IMR-90 (cell line): Measurements from ENCODE around the gene FAM83C. TPM values are rescaled to one million over a fixed set of nuclear protein-coding genes. Genes with fewer than 3 reads are reported as not detected.

Experiments
- ATAC-seq: fragments of 200-7000 bp; cut with Tn5 transposase; 2 replicates; pipeline ENCODE4 v1.9.1; 2020; ENCODE audit warnings: low read depth, mild to moderate bottlenecking, moderate library complexity
- BruUV-seq: library from RNA; stranded (reverse); fragments of 400-500 nt; replicated peaks from 2 replicates; lab custom pipeline; 2021; lab: Mats Ljungman, UMichigan
- CTCF ChIA-PET: fragments of 300-600 bp; formaldehyde crosslinking; extraction: SDS; loops from one replicate; lab custom pipeline; 2021; ENCODE audit warnings: antibody characterized with exemption; lab: Yijun Ruan, JAX
- POLR2A ChIA-PET: fragments of 300-600 bp; sonication (Branson Sonifier 250); formaldehyde crosslinking; loops from one replicate; lab custom pipeline; 2022; ENCODE audit warnings: antibody characterized with exemption; ENCODE audit not compliant: unreplicated experiment; lab: Charles Lee
- DNase-seq: peaks from one replicate; pipeline ENCODE4 v3.0.0; 2013
- H2AFZ ChIP-seq: replicated peaks from 2 replicates; pipeline ENCODE3; 2013; ENCODE audit warnings: low read length, mild to moderate bottlenecking; ENCODE audit not compliant: poor library complexity
- H2AK5ac ChIP-seq: 2 replicates; pipeline ENCODE4 v1.6.1; 2013; ENCODE audit warnings: low read depth, low read length, inconsistent platforms
- H2AK9ac ChIP-seq: replicated peaks from 2 replicates; pipeline ENCODE3; 2013; ENCODE audit warnings: mild to moderate bottlenecking, low read depth, low read length, moderate library complexity; ENCODE audit not compliant: poor library complexity
- H2BK120ac ChIP-seq: 2 replicates; pipeline ENCODE4 v1.6.1; 2013; ENCODE audit warnings: low read depth, low read length, inconsistent platforms
- H2BK15ac ChIP-seq: 3 replicates; pipeline ENCODE4 v1.6.1; 2013; ENCODE audit warnings: low read depth, low read length, inconsistent platforms
- H2BK20ac ChIP-seq: 2 replicates; pipeline ENCODE4 v1.6.1; 2013; ENCODE audit warnings: low read depth, mild to moderate bottlenecking, inconsistent platforms, low read length, moderate library complexity
- H2BK5ac ChIP-seq: 2 replicates; pipeline ENCODE4 v1.6.1; 2013; ENCODE audit warnings: mild to moderate bottlenecking, low read depth, low read length, inconsistent platforms; ENCODE audit not compliant: poor library complexity, severe bottlenecking
- H3K14ac ChIP-seq: replicated peaks from 2 replicates; pipeline ENCODE4 v1.6.1; 2013; ENCODE audit warnings: low read depth, low read length, inconsistent platforms
- H3K18ac ChIP-seq: 2 replicates; pipeline ENCODE4 v1.6.1; 2013; ENCODE audit warnings: low read depth, low read length, control low read depth
- H3K23ac ChIP-seq: 2 replicates; pipeline ENCODE4 v1.6.1; 2013; ENCODE audit warnings: low read depth, low read length, inconsistent platforms
- H3K27ac ChIP-seq: 2 replicates; pipeline ENCODE4 v1.5.1; 2013; ENCODE audit warnings: mild to moderate bottlenecking, control low read depth, low read length; ENCODE audit not compliant: insufficient read depth
- H3K27me3 ChIP-seq: 2 replicates; pipeline ENCODE4 v1.6.1; 2013; ENCODE audit warnings: low read length; ENCODE audit not compliant: control insufficient read depth, insufficient read depth
- H3K36me3 ChIP-seq: 2 replicates; pipeline ENCODE4 v1.6.1; 2013; ENCODE audit warnings: low read length, mixed read lengths; ENCODE audit not compliant: control insufficient read depth, insufficient read depth
- H3K4ac ChIP-seq: 2 replicates; pipeline ENCODE4 v1.6.1; 2013; ENCODE audit warnings: low read depth, low read length, inconsistent platforms
- H3K4me1 ChIP-seq: 2 replicates; pipeline ENCODE4 v1.6.1; 2013; ENCODE audit warnings: low read length, mixed read lengths; ENCODE audit not compliant: control insufficient read depth, insufficient read depth
- H3K4me2 ChIP-seq: 2 replicates; pipeline ENCODE4 v1.6.1; 2013; ENCODE audit warnings: low read depth, mild to moderate bottlenecking, control low read depth, low read length, moderate library complexity
- H3K4me3 ChIP-seq: 2 replicates; pipeline ENCODE4 v1.5.1; 2013; ENCODE audit warnings: low read depth, mild to moderate bottlenecking, control low read depth, low read length, moderate library complexity; ENCODE audit not compliant: insufficient read depth
- H3K56ac ChIP-seq: 2 replicates; pipeline ENCODE4 v1.6.1; 2013; ENCODE audit warnings: low read length, inconsistent platforms; ENCODE audit not compliant: insufficient read depth; ENCODE audit errors: extremely low read depth
- H3K79me1 ChIP-seq, 2 experiments: 2 replicates each; pipeline ENCODE4 v1.6.1; 2013; ENCODE audit warnings: low read length in 2 of 2, inconsistent platforms in 1 of 2, low read depth in 1 of 2
- H3K9ac ChIP-seq: 2 replicates; pipeline ENCODE4 v1.6.1; 2013; ENCODE audit warnings: low read depth, low read length, control low read depth
- H3K9me1 ChIP-seq: 2 replicates; pipeline ENCODE4 v1.6.1; 2013; ENCODE audit warnings: low read length, inconsistent platforms; ENCODE audit not compliant: insufficient read depth
- H3K9me3 ChIP-seq: 2 replicates; pipeline ENCODE4 v1.6.1; 2013; ENCODE audit warnings: low read length; ENCODE audit not compliant: control insufficient read depth, insufficient read depth
- H4K20me1 ChIP-seq: 2 replicates; pipeline ENCODE4 v1.6.1; 2013; ENCODE audit warnings: low read length, inconsistent platforms; ENCODE audit not compliant: insufficient read depth
- H4K5ac ChIP-seq: 2 replicates; pipeline ENCODE4 v1.6.1; 2013; ENCODE audit warnings: mild to moderate bottlenecking, low read depth, low read length, control low read depth
- H4K8ac ChIP-seq, 2 experiments: 2 replicates each; pipeline ENCODE4 v1.6.1; 2013; ENCODE audit warnings: low read depth in 2 of 2, low read length in 2 of 2, control low read depth in 1 of 2, inconsistent platforms in 1 of 2
- H4K91ac ChIP-seq: 2 replicates; pipeline ENCODE4 v1.6.1; 2013; ENCODE audit warnings: low read depth, low read length, inconsistent platforms; ENCODE audit not compliant: insufficient read depth
- BHLHE40 ChIP-seq: fragments of 150-350 bp; IDR thresholded peaks from 2 replicates; pipeline ENCODE4 v1.6.1; 2016; ENCODE audit warnings: mild to moderate bottlenecking, low read depth, low read length
- FOS ChIP-seq: fragments of 150-350 bp; IDR thresholded peaks from 2 replicates; pipeline ENCODE4 v1.6.1; 2016; ENCODE audit warnings: low read depth, low read length
- MAFK ChIP-seq: IDR thresholded peaks from 2 replicates; pipeline ENCODE4 v1.6.1; 2012; ENCODE audit warnings: low read depth, low read length, improper control_type of control experiment
- MAZ ChIP-seq: IDR thresholded peaks from 2 replicates; pipeline ENCODE4 v1.6.1; 2012; ENCODE audit warnings: low read depth, mild to moderate bottlenecking, low read length, improper control_type of control experiment, moderate library complexity, borderline replicate concordance
- NFE2L2 ChIP-seq: fragments of 150-350 bp; IDR thresholded peaks from 2 replicates; pipeline ENCODE4 v1.6.1; 2016; ENCODE audit warnings: low read depth, mild to moderate bottlenecking, low read length
- POLR2A ChIP-seq: IDR thresholded peaks from 2 replicates; pipeline ENCODE4 v1.6.1; 2012; ENCODE audit warnings: mild to moderate bottlenecking, low read depth, low read length
- RAD21 ChIP-seq: IDR thresholded peaks from 2 replicates; pipeline ENCODE4 v1.6.1; 2012; ENCODE audit warnings: low read length, improper control_type of control experiment
- RFX5 ChIP-seq: IDR thresholded peaks from 2 replicates; pipeline ENCODE4 v1.8.0; 2012; ENCODE audit warnings: low read depth, mild to moderate bottlenecking, low read length, moderate library complexity
- WGBS, 2 experiments: methylation state at CpG; one replicate each; pipeline versions ENCODE4 v1.1.5 to v1.1.7; 2013; ENCODE audit warnings: missing lambda C conversion rate in 2 of 2; ENCODE audit not compliant: insufficient read length in 1 of 2; ENCODE audit errors: extremely low coverage in 2 of 2; 5-methylcytosine and 5-hydroxymethylcytosine counted together
- dilution Hi-C: fragments of 300-500 bp; cut with HindIII; formaldehyde crosslinking; loops from one replicate; pipeline ENCODE4 v1.14.3; 2018; ENCODE audit warnings: low sequenced_read_pairs; ENCODE audit not compliant: unreplicated experiment
- in situ Hi-C: fragments of 300-500 bp; cut with MboI; formaldehyde crosslinking; loops from 3 replicates; pipeline ENCODE4 v1.14.3; 2019; ENCODE audit warnings: low sequenced_read_pairs, inconsistent platforms, mixed read lengths
- intact Hi-C: fragments of 100-400 bp; cut with micrococcal nuclease; formaldehyde crosslinking; loops from 2 replicates; pipeline ENCODE4 v1.10.0; 2022
- polyA plus RNA-seq, 3 experiments: library from polyadenylated mRNA; depleted of rRNA; stranded (reverse); fragments of >200 nt; gene quantifications; 2 replicates each; pipeline ENCODE4 v1.2.3, GENCODE V29; 2012; ENCODE audit warnings: low replicate concordance in 1 of 3
- total RNA-seq: library from RNA; depleted of rRNA; stranded (reverse); fragments of >200 nt; gene quantifications from 2 replicates; pipeline ENCODE4 v1.2.3, GENCODE V29; 2012
- TF ChIP-seq, protein P1 (sequence below): fragments of 150-350 bp; IDR thresholded peaks from 2 replicates; pipeline ENCODE4 v1.6.1; 2016; ENCODE audit warnings: low read depth, mild to moderate bottlenecking, low read length, moderate library complexity, borderline replicate concordance
- TF ChIP-seq, protein P2 (sequence below): conservative IDR thresholded peaks from 2 replicates; pipeline ENCODE4 v1.5.1; 2012; ENCODE audit warnings: mild to moderate bottlenecking, low read depth, low read length, improper control_type of control experiment

The FAM83C gene
- total and polyA plus RNA-seq, 2 of the 4 experiments (the other 2 are of a cell fraction), result 0.02 TPM; not detected in 1

DNA sequence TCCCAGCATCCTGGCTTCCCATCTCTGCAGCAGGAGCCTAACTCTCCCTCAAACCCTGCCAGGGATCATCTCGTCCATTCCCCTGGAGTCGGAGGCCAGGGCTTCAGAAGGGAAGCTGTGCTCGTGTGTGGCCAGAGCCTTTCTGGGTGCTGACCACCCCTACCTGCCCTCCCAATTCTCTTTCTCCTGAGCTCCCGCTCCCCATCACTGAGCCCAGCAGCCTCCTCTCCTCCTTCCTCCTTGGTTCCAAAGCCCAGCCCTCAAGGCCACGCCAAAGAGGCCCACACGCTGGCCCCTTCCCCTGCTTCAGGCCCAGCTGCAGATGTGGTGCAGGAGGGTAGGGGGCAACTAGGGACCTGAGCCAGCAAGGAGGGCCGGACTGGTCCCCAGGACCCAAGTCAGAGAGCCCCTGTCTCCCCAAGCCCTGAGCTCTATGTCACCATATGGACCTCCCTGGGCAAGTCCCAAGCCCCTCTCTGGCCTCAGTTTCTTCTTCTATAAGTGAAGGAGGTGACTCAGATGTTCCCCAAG is 1.3 kb downstream of the FAM83C start:
- DNase-seq (no peak), ATAC-seq (no peak)
- no peak overlapping the region for H3K4ac ChIP-seq
- H3K4me2 ChIP-seq, result no peak overlapping the region
- no peak overlapping the region for H2BK120ac ChIP-seq
- no peak overlapping the region for H3K4me3 ChIP-seq
- no peak overlapping the region for H3K18ac ChIP-seq
- no peak overlapping the region for H4K5ac ChIP-seq
- no peaks in the 10 kb centered on the region for H3K36me3 ChIP-seq
- no peak overlapping the region for H4K91ac ChIP-seq
- H3K9me3 ChIP-seq, result no peaks in the 10 kb centered on the region
- no TSS peak for BruUV-seq
- in situ Hi-C loops (no loop called here), dilution Hi-C loops (no loop called here), intact Hi-C loops (no loop called here)
- TF ChIP-seq RAD21 (no peak), RFX5 (no peak), POLR2A (no peak), BHLHE40 (no peak), MAFK (no peak), NFE2L2 (no peak), FOS (no peak), MAZ (no peak)
- TF ChIP-seq, protein P1, sequence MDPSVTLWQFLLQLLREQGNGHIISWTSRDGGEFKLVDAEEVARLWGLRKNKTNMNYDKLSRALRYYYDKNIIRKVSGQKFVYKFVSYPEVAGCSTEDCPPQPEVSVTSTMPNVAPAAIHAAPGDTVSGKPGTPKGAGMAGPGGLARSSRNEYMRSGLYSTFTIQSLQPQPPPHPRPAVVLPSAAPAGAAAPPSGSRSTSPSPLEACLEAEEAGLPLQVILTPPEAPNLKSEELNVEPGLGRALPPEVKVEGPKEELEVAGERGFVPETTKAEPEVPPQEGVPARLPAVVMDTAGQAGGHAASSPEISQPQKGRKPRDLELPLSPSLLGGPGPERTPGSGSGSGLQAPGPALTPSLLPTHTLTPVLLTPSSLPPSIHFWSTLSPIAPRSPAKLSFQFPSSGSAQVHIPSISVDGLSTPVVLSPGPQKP, result no peak
- TF ChIP-seq, protein P2, sequence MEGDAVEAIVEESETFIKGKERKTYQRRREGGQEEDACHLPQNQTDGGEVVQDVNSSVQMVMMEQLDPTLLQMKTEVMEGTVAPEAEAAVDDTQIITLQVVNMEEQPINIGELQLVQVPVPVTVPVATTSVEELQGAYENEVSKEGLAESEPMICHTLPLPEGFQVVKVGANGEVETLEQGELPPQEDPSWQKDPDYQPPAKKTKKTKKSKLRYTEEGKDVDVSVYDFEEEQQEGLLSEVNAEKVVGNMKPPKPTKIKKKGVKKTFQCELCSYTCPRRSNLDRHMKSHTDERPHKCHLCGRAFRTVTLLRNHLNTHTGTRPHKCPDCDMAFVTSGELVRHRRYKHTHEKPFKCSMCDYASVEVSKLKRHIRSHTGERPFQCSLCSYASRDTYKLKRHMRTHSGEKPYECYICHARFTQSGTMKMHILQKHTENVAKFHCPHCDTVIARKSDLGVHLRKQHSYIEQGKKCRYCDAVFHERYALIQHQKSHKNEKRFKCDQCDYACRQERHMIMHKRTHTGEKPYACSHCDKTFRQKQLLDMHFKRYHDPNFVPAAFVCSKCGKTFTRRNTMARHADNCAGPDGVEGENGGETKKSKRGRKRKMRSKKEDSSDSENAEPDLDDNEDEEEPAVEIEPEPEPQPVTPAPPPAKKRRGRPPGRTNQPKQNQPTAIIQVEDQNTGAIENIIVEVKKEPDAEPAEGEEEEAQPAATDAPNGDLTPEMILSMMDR, result no peak
- no peak overlapping the region for H2BK15ac ChIP-seq
- no peak overlapping the region for H4K8ac ChIP-seq
- H2AFZ ChIP-seq, result no peak overlapping the region
- H2AK5ac ChIP-seq, result no peak overlapping the region
- ChIA-PET POLR2A (no interaction called here), CTCF (no interaction called here)
- H3K14ac ChIP-seq, result no peak overlapping the region
- H2BK5ac ChIP-seq, result no peak overlapping the region
- no peak overlapping the region for H3K23ac ChIP-seq
- peaks cover 1% of the 10 kb centered on the region; the same call in 1 of the 2 replicates for H3K4me1 ChIP-seq
- H4K20me1 ChIP-seq, result no peaks in the 10 kb centered on the region
- H3K9me1 ChIP-seq, result no peaks in the 10 kb centered on the region; the same call in 1 of the 2 replicates
- H3K9ac ChIP-seq, result no peak overlapping the region
- H2AK9ac ChIP-seq, result no peak overlapping the region
- 92% methylated on average over 2 of the region's 7 CpGs; no CpG with 5 or more reads in 1 of the 2 experiments for WGBS, 2 experiments
- H3K27ac ChIP-seq, result no peak overlapping the region
- no peaks in the 10 kb centered on the region for H3K79me1 ChIP-seq
- no peak overlapping the region for H3K56ac ChIP-seq
- H3K27me3 ChIP-seq, result peaks cover 2% of the 10 kb centered on the region
- no peak overlapping the region for H2BK20ac ChIP-seq
